D721Med (cell line): ENCODE results near the gene ODAD2.
A peak's percentile ranks its signal among the peaks of the same experiment; 100 is the strongest.

ENCODE experiments used
- DNase-seq: peaks from one replicate; pipeline ENCODE4 v3.0.0; 2011; ENCODE audit warnings: low spot score; ENCODE audit not compliant: insufficient read length
- FAIRE-seq: peaks from 2 replicates; lab custom pipeline; 2011; peaks lifted over from hg19 to GRCh38; lab: Jason Lieb, UNC
- CTCF ChIP-seq: IDR thresholded peaks from 2 replicates; pipeline ENCODE4 v1.5.1; 2012; ENCODE audit warnings: mild to moderate bottlenecking, control low read depth; ENCODE audit not compliant: insufficient read depth; ENCODE audit errors: missing control alignments

The ODAD2 gene

GRCh38 chr10:27889518-27889917 lies 109.4 kb downstream of the ODAD2 start:
- TF ChIP-seq CTCF: no peak
- no peak for FAIRE-seq
- DNase-seq: no peak

- no peak for DNase-seq
- TF ChIP-seq CTCF: no peak
- FAIRE-seq: no peak
These were observed 114.7 kb downstream of the ODAD2 start for GRCh38 chr10:27884185-27884641.

- DNase-seq: no peak
- no peak for TF ChIP-seq CTCF
- FAIRE-seq: no peak
These were observed 120.6 kb downstream of the ODAD2 start for GRCh38 chr10:27878281-27878680.

GRCh38 chr10:27865221-27865635 lies 133.7 kb downstream of the ODAD2 start:
- FAIRE-seq: no peak

GRCh38 chr10:27861781-27862180 lies 137.1 kb downstream of the ODAD2 start:
- DNase-seq (no peak), FAIRE-seq (no peak)
- no peak for TF ChIP-seq CTCF

More at GRCh38 chr10:27865221-27865635, 133.7 kb downstream of the ODAD2 start:
- no peak for DNase-seq
- no peak for TF ChIP-seq CTCF

GRCh38 chr10:27857616-27858015 lies 141.3 kb downstream of the ODAD2 start:
- TF ChIP-seq CTCF: no peak
- DNase-seq (no peak), FAIRE-seq (peak; percentile 44)

- DNase-seq: no peak
- TF ChIP-seq CTCF: no peak
- FAIRE-seq: no peak
These were observed 154.7 kb downstream of the ODAD2 start for GRCh38 chr10:27844223-27844622.
